ENCODE measurements around the gene OR6Y1. TPM values are rescaled to one million over a fixed set of nuclear protein-coding genes. Genes with fewer than 3 reads are reported as not detected.

OR6Y1 gene
- total RNA-seq, 2 donors from 2014 or later = not detected

Other genes starting within 250 kb of the OR6Y1 start
- gene CD1B, start 222.9 kb downstream of the OR6Y1 start, total RNA-seq = 1 to 10 TPM in 1 of 2 donors, not detected in 1; 1.0 TPM
- gene CD1E, start 200.5 kb downstream of the OR6Y1 start, total RNA-seq = under 1 TPM in 1 of 2 donors, not detected in 1; 0.78 TPM
- not detected for gene OR10T2, start 154.9 kb downstream of the OR6Y1 start, total RNA-seq
- gene OR10K2, start 128.2 kb downstream of the OR6Y1 start, total RNA-seq = not detected
- gene OR10K1, start 92.6 kb downstream of the OR6Y1 start, total RNA-seq = not detected
- not detected for gene OR10R2, start 82.2 kb downstream of the OR6Y1 start, total RNA-seq
- not detected for gene OR6P1, start 16.2 kb upstream of the OR6Y1 start, total RNA-seq
- not detected for gene OR10X1, start 25.5 kb upstream of the OR6Y1 start, total RNA-seq
- not detected for gene OR10Z1, start 50.9 kb upstream of the OR6Y1 start, total RNA-seq
- not detected for gene SPTA1, start 132.3 kb upstream of the OR6Y1 start, total RNA-seq
- gene OR6K2, start 146.2 kb upstream of the OR6Y1 start, total RNA-seq = not detected
- not detected for gene OR6K3, start 166.3 kb upstream of the OR6Y1 start, total RNA-seq
- not detected for gene OR6K6, start 200.3 kb upstream of the OR6Y1 start, total RNA-seq
- not detected for gene OR6N1, start 217.8 kb upstream of the OR6Y1 start, total RNA-seq
- not detected for gene OR6N2, start 226.8 kb upstream of the OR6Y1 start, total RNA-seq